Kidney epithelial cell (primary cell): Measurements from ENCODE around the gene LZTS2. TPM values are rescaled to one million over a fixed set of nuclear protein-coding genes. Genes with fewer than 3 reads are reported as not detected.
A peak's percentile ranks its signal among the peaks of the same experiment; 100 is the strongest.

Experiments
- DNase-seq: peaks from one replicate; pipeline ENCODE4 v3.0.0-alpha.2; 2010; ENCODE audit warnings: low read depth
- H3K27me3 ChIP-seq: 2 replicates; pipeline ENCODE4 v1.6.0; 2011; ENCODE audit warnings: low read length; ENCODE audit not compliant: control insufficient read depth, insufficient read depth
- H3K36me3 ChIP-seq: 2 replicates; pipeline ENCODE4 v1.5.1; 2011; ENCODE audit warnings: low read length; ENCODE audit not compliant: control insufficient read depth, insufficient read depth
- H3K4me3 ChIP-seq: 2 replicates; pipeline ENCODE4 v1.5.1; 2011; ENCODE audit warnings: low read depth, mild to moderate bottlenecking, control low read depth, low read length
- total RNA-seq: library from RNA; depleted of rRNA; stranded (reverse); fragments of >200 nt; gene quantifications from 2 replicates; pipeline ENCODE4 v1.2.3, GENCODE V29; 2015
- TF ChIP-seq, protein P1 (sequence below): IDR thresholded peaks from 2 replicates; pipeline ENCODE4 v1.5.1; 2011; ENCODE audit warnings: mild to moderate bottlenecking, moderate library complexity, low read length, control low read depth, inconsistent platforms; ENCODE audit not compliant: insufficient read depth, poor library complexity, severe bottlenecking

LZTS2 gene
- total RNA-seq, 1 donor from 2014 or later, result 125 TPM

DNA sequence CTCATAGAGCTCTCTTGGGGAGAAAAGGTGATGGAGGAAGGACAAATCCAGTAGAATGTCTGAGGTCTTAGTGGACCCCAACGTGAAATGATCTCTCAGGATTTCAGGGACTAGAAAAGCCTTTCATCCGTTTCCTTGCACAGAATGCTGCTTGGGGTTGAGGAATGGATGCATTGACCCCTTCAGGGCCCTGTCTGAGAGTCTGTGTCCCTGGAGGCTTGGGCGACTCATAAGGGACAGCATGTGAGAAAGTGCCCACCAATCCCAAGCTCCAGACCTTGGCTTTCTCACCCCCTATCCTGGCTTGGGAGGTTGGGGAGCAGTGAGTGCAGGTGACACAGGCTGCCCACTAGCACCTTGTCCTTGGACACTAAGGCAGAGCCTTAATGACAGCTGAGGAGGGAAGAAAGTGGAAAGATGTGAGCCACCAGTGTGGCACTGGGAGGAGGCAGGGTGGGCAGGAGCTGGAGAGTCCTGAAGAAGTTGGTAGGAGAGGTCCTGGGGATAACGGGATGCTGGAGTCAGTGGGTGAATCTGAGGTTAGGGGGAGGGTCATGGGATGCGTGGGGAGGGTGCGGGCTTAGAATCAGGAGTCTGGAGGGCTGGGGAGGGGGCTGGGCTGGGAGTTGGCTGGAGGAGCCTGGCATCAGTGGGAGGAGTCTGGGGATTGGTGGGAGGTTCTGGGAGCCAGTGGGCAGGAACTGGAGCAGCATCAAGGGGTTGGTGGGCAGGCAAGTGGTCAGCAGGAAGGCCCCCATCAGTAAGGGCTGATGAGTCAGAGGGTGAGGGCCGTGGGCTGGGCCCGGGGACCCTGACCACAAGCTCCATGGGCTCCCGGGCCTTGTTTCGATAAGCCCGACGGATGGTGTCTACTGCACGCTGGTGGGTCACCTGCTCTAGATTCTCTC, 8.6 kb downstream of the LZTS2 start:
- Histone ChIP-seq H3K4me3 (no peak overlapping the region), H3K27me3 (no peaks in the 10 kb centered on the region), H3K36me3 (peaks cover 5% of the 10 kb centered on the region)
- TF ChIP-seq, protein P1, sequence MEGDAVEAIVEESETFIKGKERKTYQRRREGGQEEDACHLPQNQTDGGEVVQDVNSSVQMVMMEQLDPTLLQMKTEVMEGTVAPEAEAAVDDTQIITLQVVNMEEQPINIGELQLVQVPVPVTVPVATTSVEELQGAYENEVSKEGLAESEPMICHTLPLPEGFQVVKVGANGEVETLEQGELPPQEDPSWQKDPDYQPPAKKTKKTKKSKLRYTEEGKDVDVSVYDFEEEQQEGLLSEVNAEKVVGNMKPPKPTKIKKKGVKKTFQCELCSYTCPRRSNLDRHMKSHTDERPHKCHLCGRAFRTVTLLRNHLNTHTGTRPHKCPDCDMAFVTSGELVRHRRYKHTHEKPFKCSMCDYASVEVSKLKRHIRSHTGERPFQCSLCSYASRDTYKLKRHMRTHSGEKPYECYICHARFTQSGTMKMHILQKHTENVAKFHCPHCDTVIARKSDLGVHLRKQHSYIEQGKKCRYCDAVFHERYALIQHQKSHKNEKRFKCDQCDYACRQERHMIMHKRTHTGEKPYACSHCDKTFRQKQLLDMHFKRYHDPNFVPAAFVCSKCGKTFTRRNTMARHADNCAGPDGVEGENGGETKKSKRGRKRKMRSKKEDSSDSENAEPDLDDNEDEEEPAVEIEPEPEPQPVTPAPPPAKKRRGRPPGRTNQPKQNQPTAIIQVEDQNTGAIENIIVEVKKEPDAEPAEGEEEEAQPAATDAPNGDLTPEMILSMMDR, result no peak
- DNase-seq, result no peak

DNA sequence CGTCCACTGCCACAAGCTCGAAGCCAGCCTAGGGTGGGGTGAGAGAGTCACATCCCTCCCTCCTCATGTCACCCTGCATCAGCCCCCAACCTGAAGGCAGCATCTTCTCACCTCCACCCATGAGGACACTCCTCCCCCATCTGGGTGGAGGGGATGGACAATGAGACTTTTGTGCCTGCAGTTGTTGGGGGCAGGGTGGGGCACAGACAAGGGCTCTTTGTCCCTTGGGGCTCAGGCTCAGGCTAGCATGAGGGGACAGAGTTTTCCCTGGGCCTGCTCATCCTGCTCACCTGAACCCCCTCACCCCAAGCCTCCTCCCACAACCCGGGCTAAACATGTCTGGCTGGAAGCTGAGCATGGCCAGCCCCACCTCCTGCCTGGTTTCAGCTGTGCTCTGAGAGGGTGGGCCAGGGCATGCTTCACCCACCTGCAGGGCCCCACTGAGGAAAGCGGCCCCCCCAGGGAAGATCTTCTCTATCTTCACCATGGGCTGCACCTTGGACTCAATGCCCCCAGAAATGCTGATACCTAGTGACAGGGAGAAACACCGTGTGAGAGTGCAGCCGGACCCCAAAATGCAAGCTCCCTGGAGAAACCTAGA, 9.3 kb downstream of the LZTS2 start:
- TF ChIP-seq, protein P1, result no peak
- peaks cover 3% of the 10 kb centered on the region for H3K36me3 ChIP-seq
- DNase-seq, result no peak

DNA sequence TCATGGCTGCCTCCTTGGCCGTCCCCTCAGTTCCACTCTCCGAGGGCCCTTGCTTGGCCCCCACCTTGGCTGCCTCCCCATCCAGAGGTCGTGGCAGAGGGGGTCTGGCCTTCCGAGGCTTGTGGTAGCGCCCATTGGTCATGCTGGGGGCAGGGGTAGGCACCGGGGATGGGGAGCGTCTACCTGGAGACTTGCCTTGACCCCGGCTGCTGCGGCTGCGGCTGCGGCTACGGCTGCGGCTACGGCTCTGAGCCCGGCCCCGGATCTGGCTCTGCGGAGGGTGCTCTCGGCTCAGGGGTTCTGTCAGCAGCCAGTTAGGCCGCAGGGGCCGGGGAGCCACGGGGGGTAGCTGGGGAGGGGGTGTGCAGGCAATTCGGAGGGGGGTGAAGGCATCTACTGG, 10.7 kb downstream of the LZTS2 start:
- H3K36me3 ChIP-seq, result peaks cover 3% of the 10 kb centered on the region
- H3K27me3 ChIP-seq, result no peaks in the 10 kb centered on the region
- TF ChIP-seq, protein P1, result no peak
- H3K4me3 ChIP-seq, result no peak overlapping the region
- no peak for DNase-seq

More for the DNA sequence above, 9.3 kb downstream of the LZTS2 start:
- H3K4me3 ChIP-seq, result no peak overlapping the region
- no peaks in the 10 kb centered on the region for H3K27me3 ChIP-seq

DNA sequence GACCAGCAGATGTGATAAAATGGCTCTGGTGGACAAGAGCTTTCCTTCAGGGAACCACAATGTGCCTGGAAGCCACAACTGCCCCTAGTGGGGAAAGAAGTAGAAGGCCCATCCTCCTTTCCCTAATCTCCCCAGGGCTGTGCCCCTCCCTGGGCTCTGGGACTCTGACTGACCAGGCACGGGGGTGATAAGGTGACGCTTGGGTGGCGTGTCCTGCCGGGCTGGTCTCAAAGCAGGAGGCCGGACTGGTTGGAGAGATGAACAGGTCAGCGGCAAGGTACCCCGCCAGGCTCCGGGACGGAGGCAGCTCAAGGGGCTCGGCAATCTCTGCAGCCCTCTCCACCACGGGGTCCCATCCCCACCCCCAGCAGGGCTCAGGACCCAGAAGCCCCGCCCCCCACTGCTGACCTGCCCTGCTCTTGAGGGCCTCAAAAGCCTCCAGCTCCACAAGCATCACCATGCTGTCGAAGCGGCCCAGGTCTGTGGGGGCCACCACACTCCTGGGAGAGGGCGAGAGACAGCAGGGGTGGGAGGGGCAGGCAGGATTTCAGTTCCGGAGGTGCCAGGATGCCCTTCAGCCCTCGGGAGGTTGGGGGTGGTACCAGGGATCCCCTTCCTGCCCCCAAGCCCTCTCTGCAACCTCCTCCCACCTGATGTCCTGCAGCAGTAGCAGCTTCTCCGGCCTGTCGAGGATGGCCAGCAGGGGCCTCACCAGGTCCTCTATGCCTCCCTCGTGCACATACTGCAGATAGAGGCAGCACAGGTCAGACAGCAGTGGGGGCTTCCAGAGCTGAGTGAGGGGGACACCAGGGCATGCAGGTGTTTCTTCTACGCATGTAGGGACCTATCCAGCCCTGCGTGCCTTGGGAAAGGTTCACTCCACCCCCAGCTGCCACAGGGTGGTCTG, 12.2 kb downstream of the LZTS2 start:
- Histone ChIP-seq H3K27me3 (peaks cover 1% of the 10 kb centered on the region), H3K4me3 (no peak overlapping the region), H3K36me3 (no peaks in the 10 kb centered on the region)
- TF ChIP-seq, protein P1, result peak; percentile 54
- no peak for DNase-seq

DNA sequence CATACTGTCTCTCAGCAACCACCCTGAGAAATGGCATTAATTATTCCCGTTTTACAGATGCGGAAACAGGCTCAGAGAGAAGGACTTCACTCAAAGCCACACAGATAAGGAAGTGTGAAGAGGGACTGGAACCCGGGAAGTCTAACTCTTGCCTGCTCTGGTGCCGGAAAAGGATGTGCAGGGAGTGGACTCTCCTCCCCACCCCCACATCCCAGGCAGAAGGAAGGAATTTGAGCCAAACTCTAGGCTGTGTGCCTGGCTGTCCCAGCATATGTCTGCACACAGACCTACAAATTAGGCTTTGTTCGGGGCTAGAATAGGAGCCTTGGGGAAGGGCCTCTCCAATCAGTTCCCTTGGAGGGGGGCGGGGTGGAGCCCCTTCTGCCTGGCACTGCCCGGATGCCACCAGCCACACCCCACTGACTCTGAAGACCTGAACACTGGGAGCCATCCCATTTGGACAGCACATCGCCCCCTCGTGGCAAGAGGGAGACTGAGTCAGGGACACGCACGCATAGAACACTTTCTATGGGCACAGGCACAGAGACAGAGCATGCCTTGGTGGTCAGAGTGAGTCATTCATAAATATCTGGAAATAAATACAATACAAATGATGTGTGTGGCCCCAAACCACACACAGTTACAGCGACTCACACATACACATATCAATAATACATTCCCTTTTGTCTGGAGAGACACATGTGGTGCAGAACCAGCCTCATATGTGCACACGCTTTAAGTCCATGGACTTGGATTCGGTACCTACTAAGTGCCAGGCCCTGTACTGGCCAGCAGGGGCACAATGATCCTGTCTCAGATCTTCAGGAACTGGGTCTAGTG, 13.1 kb downstream of the LZTS2 start:
- Histone ChIP-seq H3K27me3 (peaks cover 4% of the 10 kb centered on the region), H3K4me3 (no peak overlapping the region), H3K36me3 (no peaks in the 10 kb centered on the region)
- no peak for DNase-seq
- TF ChIP-seq, protein P1, result no peak
